ENCODE measurements around the gene TPP1.

The TPP1 gene

GRCh38 chr11:6633422-6634408, 14.5 kb upstream of the TPP1 start:
- H3K4me3 ChIP-seq (ENCODE audit: low read length): no peak overlapping the region
- TF ChIP-seq CTCF (conservative IDR thresholded peaks at IDR 0.05; ENCODE audit: low read length): no peak
- DNase-seq (ENCODE audit: low read depth): no peak

GRCh38 chr11:6632116-6633073, 13.2 kb upstream of the TPP1 start:
- no peak for TF ChIP-seq CTCF (conservative IDR thresholded peaks at IDR 0.05; ENCODE audit: low read length)
- H3K4me3 ChIP-seq (ENCODE audit: low read length): no peak overlapping the region
- DNase-seq (ENCODE audit: low read depth): no peak

- no peak for TF ChIP-seq CTCF (conservative IDR thresholded peaks at IDR 0.05; ENCODE audit: low read length)
- DNase-seq (ENCODE audit: low read depth): no peak
- H3K4me3 ChIP-seq (ENCODE audit: low read length): no peak overlapping the region
These were observed 12.2 kb upstream of the TPP1 start for GRCh38 chr11:6631361-6631890.

- H3K4me3 ChIP-seq (ENCODE audit: low read length): no peak overlapping the region
- no peak for DNase-seq (ENCODE audit: low read depth)
- TF ChIP-seq CTCF (conservative IDR thresholded peaks at IDR 0.05; ENCODE audit: low read length): no peak
These were observed 11.5 kb upstream of the TPP1 start for GRCh38 chr11:6630632-6631291.

- DNase-seq (ENCODE audit: low read depth): no peak
- no peak for TF ChIP-seq CTCF (conservative IDR thresholded peaks at IDR 0.05; ENCODE audit: low read length)
- no peak overlapping the region for H3K4me3 ChIP-seq (ENCODE audit: low read length)
These were observed 10.8 kb upstream of the TPP1 start for GRCh38 chr11:6629892-6630631.

GRCh38 chr11:6629573-6629891, 10.3 kb upstream of the TPP1 start:
- no peak for TF ChIP-seq CTCF (conservative IDR thresholded peaks at IDR 0.05; ENCODE audit: low read length)
- H3K4me3 ChIP-seq (ENCODE audit: low read length): no peak overlapping the region
- no peak for DNase-seq (ENCODE audit: low read depth)

Measured in AG10803 (cell line).